ENCODE measurements around the gene TFRC.
"Not testable (repeated sequence)": the region's sequence is repeated elsewhere in the genome, so short reads cannot be mapped to it uniquely, and the experiment has no call there.

The TFRC gene

DNA sequence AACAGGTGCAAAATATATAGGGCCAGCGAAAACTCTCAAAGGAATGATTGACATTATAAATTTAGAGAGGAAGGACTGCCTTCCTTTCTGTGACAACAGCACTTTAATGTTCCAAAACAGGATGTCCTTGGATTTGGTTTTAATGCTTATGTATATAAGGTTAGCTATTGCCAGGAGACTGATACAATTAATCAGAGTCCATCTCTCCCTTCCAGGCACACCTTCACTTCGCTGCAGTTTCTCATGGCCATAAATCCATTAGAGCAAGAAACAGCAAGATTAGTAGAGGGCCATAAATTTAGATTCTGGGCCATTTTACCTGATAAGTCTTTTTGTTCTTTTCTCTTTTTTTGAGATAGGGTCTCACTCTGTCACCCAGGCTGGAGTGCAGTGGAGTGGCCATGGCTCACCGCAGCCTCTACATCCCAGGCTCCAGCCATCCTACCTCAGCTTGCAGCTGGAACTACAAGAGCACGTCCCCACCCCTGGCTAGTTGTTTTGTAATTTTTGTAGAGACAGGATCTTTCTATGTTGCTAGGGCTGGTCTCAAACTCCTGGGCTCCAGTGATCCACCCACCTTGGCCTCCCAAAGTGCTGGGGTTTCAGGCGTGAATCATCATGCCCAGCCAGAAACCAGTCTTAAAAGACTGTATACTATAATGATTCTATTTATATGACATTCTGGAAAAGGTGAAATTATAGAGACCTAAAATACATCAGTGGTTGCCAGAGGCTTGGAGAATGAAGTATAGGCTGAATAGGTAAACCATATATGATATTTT lies 15.7 kb upstream of the TFRC start:
- Mint-ChIP-seq H3K27ac (no peak overlapping the region), H3K36me3 (no peaks in the 10 kb centered on the region), H3K4me3 (no peak overlapping the region), H3K4me1 (peaks cover 15% of the 10 kb centered on the region), H3K9me3 (no peaks in the 10 kb centered on the region)
- no peak for ATAC-seq
- no peak for DNase-seq (ENCODE audit: low spot score in 2 of 2)

DNA sequence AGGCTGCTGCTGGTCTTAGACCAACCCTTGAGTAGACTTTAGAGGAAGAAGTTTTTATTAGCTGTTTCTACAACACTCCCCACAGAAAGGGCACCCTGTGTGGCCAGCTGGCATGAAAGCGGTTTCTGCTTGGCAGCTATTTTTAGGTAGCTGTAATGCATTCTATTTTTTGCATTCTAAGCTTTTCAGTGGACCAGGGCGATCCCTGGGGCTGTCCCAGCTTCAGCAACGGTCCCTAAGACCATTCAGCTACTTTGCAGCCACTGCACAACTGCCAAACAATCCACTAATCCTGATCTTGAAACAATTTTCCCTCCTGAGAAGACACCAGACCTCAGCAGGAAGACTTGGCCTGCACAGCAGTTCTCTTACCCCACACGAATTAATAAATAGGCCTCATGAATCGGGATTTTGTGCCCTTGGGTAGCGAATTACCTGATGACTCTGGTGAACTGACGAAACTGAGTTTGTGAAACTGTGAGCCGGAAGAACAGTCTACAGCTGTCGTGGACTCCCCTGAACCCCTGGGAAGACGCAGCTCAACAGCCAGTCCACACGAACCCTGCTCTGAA lies 14.6 kb upstream of the TFRC start:
- no peaks in the 10 kb centered on the region for H3K36me3 Mint-ChIP-seq
- no peak for DNase-seq (ENCODE audit: low spot score in 2 of 2)
- H3K4me1 Mint-ChIP-seq: peaks cover 15% of the 10 kb centered on the region
- ATAC-seq: no peak
- no peak overlapping the region for H3K27ac Mint-ChIP-seq
- no peak overlapping the region for H3K4me3 Mint-ChIP-seq
- no peaks in the 10 kb centered on the region for H3K9me3 Mint-ChIP-seq

DNA sequence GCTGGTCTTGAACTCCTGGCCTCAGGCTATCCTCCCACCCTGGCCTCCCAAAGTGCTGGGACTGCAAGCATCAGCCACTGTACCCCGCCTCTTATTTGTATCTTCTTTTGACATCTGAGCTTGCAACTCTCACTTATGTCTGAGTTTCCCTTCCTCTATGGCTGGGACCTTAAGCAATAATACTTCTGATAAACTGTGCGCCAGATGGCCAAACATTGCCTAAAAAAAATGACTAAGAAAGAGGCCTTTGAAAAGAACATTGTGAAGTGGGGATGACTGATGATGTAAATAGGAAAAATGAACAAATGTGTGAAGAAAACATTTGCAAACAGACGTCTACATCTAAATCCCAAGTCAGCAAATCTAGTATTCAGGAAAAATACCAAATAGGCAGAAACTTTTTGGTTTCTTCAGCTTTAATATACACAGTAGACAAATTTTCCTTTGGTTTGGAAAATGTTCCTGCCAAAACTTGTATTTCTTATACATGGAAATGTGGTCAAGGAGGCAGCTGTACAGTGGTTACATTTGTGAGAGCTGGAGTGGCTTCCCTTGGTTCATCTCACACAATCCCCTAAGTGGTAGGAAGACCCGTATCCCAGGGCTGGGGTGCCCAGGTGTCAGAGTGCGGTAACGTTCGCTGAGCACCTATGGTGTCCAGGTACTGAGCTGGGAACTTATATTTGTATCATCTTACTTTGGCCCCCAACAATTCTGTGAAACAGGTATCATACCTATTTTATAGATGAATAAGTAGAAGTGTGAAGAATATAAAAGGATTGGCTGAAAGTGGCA lies 11.6 kb upstream of the TFRC start:
- Mint-ChIP-seq H3K9me3 (no peaks in the 10 kb centered on the region), H3K36me3 (no peaks in the 10 kb centered on the region), H3K4me3 (no peak overlapping the region), H3K4me1 (peaks cover 11% of the 10 kb centered on the region), H3K27ac (no peak overlapping the region)
- DNase-seq (ENCODE audit: low spot score in 2 of 2) (no peak), ATAC-seq (no peak)

DNA sequence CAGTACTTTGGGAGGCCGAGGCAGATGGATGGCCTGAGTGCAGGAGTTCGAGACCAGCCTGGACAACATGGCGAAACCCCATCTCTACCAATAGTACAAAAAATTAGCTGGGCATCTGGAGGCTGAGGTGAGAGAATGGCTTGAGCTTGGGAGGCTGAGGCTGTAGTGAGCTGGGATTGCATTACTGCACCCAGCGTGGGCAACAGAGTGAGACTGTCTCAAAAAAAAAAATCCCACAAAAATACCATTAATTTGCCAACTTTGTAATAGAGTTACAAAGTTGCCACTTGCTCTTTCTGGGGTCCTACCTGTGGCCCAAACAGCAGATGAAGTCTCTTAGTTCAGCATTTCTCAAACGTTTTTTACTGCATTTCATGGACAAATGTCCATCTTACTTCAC lies 6.0 kb upstream of the TFRC start:
- Mint-ChIP-seq H3K36me3 (no peaks in the 10 kb centered on the region), H3K4me1 (peaks cover 2% of the 10 kb centered on the region), H3K27ac (no peak overlapping the region), H3K9me3 (no peaks in the 10 kb centered on the region), H3K4me3 (no peak overlapping the region)
- ATAC-seq: no peak
- no peak for DNase-seq (ENCODE audit: low spot score in 2 of 2)

DNA sequence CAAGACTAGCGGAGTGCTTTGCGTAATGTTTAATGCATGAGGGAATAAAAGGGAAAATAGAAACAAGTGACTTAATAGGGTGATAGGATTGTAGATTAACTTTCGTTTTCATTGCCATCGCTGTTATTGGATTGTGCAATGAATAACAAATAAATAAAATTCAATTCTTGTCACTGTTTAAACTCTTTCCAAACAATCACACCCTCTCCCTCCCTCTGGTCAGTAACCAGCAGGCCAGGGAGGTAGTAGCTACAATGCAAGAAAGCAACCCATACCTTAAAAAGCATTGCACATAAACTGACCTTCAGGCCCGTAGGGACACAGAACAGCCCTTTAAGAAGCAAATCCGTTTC lies 705 bp upstream of the TFRC start:
- peaks cover 49% of the 10 kb centered on the region for H3K36me3 Mint-ChIP-seq
- H3K4me3 Mint-ChIP-seq: peak overlapping the region; percentile 89
- DNase-seq (ENCODE audit: low spot score in 2 of 2) (no peak), ATAC-seq (no peak)
- no peaks in the 10 kb centered on the region for H3K9me3 Mint-ChIP-seq
- H3K4me1 Mint-ChIP-seq: peaks cover 34% of the 10 kb centered on the region
- H3K27ac Mint-ChIP-seq: peak overlapping the region; percentile 96

DNA sequence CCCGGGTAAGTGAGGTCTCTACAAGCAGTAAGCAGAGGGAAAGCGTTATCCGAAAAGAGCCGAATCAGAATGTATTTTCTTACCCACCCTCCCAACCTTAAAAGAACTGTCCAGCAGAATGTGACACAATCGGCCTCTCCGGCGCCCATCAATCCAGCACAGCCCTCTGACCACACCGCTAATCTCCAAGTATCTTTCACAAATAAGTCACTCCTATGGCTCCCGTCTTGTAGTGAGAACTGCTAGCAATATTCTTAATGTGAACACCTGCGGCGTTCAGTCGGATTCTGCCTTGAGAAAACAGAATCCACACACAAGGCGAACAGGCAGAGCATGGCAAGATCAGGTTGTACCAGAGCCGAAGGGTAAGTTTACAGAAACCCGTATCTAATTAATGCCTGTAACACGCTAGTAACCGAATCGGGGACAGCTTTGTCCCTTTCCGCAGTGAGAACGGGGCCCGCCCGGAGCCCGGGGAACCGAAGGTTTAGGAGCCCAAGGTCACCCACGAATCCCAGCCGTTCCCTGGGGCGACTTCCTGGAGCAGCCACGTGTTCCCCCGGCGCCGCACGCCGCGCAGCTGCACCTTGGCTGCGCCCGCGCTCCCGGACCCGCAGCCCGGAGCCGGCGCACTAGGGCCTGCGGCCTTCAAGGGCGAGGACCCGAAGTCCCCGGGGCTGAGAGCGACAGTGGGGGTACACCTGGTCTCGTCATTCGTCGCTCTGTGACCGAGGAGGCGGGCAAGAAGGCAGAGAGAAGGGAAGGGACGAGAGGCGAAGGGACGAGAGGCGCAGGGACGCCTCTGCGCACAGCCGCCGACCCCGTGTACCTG lies 672 bp downstream of the TFRC start:
- H3K36me3 Mint-ChIP-seq: peaks cover 63% of the 10 kb centered on the region
- peaks cover 43% of the 10 kb centered on the region for H3K4me1 Mint-ChIP-seq
- ATAC-seq: peak; percentile 70

GRCh38 chr3:196080101-196080846 lies 1.6 kb downstream of the TFRC start:
- H3K4me1 Mint-ChIP-seq: peaks cover 43% of the 10 kb centered on the region
- H3K4me3 Mint-ChIP-seq: peak overlapping the region; percentile 89
- peak overlapping the region; percentile 96 for H3K27ac Mint-ChIP-seq

More for the DNA sequence above, 672 bp downstream of the TFRC start:
- Mint-ChIP-seq H3K4me3 (peak overlapping the region; percentile 89), H3K9me3 (no peaks in the 10 kb centered on the region), H3K27ac (peak overlapping the region; percentile 96)
- DNase-seq (ENCODE audit: low spot score in 2 of 2): peak; percentile 44 to 80

GRCh38 chr3:196079682-196080081 lies 2.2 kb downstream of the TFRC start:
- DNase-seq (ENCODE audit: low spot score in 2 of 2) (no peak), ATAC-seq (no peak)
- Mint-ChIP-seq H3K36me3 (peaks cover 78% of the 10 kb centered on the region), H3K9me3 (no peaks in the 10 kb centered on the region), H3K27ac (peak overlapping the region; percentile 96), H3K4me1 (peaks cover 43% of the 10 kb centered on the region), H3K4me3 (peak overlapping the region; percentile 89)

More at GRCh38 chr3:196080101-196080846, 1.6 kb downstream of the TFRC start:
- DNase-seq (ENCODE audit: low spot score in 2 of 2); ATAC-seq; H3K9me3 Mint-ChIP-seq: not testable (repeated sequence)
- H3K36me3 Mint-ChIP-seq: peaks cover 72% of the 10 kb centered on the region

DNA sequence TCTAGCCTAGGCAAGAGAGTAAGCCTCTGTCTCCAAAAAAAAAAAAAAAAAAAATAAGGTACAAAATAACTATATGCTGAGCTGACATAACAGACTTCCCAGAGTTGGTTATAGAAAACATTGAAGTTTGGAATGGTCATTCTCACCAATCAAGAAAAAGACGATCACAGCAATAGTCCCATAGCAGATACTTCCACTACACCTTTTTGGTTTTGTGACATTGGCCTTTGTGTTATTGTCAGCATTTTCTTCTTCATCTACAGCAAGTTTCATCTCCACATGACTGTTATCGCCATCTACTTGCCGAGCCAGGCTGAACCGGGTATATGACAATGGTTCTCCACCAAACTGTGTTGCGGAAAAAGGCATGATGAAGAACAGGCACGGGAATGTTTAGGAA lies 6.9 kb downstream of the TFRC start:
- H3K27ac Mint-ChIP-seq: no peak overlapping the region
- peaks cover 100% of the 10 kb centered on the region for H3K36me3 Mint-ChIP-seq
- DNase-seq (ENCODE audit: low spot score in 2 of 2): no peak
- H3K9me3 Mint-ChIP-seq: no peaks in the 10 kb centered on the region
- no peak for ATAC-seq
- no peak overlapping the region for H3K4me3 Mint-ChIP-seq
- peaks cover 33% of the 10 kb centered on the region for H3K4me1 Mint-ChIP-seq

- H3K4me3 Mint-ChIP-seq: no peak overlapping the region
Measured at GRCh38 chr3:196073255-196073753, 8.6 kb downstream of the TFRC start.

DNA sequence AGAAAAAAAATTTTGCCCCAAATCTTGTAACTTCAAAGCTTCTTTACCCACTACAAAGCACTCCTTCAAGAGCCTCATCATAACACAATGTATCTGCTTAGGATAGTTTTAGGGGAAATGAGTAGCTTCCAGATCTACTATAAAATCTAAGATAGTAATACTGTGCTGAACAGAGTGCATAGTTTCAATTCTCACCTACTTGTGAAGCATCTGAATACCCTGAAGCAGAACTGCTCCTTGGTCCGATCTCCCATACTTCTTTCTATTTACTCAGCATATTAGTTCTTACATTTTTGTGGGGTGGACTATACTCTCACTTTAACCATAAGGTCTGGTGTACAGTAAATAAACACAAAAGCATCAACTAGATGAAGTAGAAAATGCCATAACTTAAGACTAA lies 9.6 kb downstream of the TFRC start:
- Mint-ChIP-seq H3K9me3 (no peaks in the 10 kb centered on the region), H3K36me3 (peaks cover 100% of the 10 kb centered on the region), H3K27ac (no peak overlapping the region), H3K4me3 (no peak overlapping the region), H3K4me1 (peaks cover 12% of the 10 kb centered on the region)
- DNase-seq (ENCODE audit: low spot score in 2 of 2) (no peak), ATAC-seq (no peak)

More at GRCh38 chr3:196073255-196073753, 8.6 kb downstream of the TFRC start:
- peak; percentile 37 to 74 for DNase-seq (ENCODE audit: low spot score in 2 of 2)
- peaks cover 20% of the 10 kb centered on the region for H3K4me1 Mint-ChIP-seq
- no peaks in the 10 kb centered on the region for H3K9me3 Mint-ChIP-seq
- ATAC-seq: peak; percentile 97
- no peak overlapping the region for H3K27ac Mint-ChIP-seq
- H3K36me3 Mint-ChIP-seq: peaks cover 100% of the 10 kb centered on the region

DNA sequence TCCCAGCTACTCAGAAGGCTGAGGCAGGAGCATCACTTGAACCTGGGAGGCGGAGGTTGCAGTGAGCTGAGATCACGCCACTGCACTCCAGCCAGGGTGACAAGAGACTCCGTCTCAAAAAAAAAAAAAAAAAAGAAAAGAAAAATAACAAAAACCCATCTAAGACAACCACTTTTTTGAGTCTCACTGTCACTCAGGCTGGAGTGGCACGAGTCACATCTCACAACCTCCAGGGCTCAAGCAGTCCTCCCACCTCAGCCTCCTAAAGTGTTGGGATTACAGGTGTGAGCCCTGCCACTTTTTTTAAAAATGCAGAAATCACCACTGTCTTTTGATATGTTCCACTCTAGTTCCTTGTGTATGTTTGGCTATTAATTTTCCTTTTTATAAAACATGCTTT lies 13.1 kb downstream of the TFRC start:
- not testable (repeated sequence) for H3K4me3 Mint-ChIP-seq; DNase-seq (ENCODE audit: low spot score in 2 of 2); ATAC-seq; H3K27ac Mint-ChIP-seq; H3K9me3 Mint-ChIP-seq
- H3K36me3 Mint-ChIP-seq: peaks cover 100% of the 10 kb centered on the region
- H3K4me1 Mint-ChIP-seq: peaks cover 12% of the 10 kb centered on the region

GRCh38 chr3:196067439-196067838 lies 14.5 kb downstream of the TFRC start:
- ATAC-seq: no peak
- H3K9me3 Mint-ChIP-seq: no peaks in the 10 kb centered on the region
- peaks cover 100% of the 10 kb centered on the region for H3K36me3 Mint-ChIP-seq
- peaks cover 14% of the 10 kb centered on the region for H3K4me1 Mint-ChIP-seq
- no peak overlapping the region for H3K4me3 Mint-ChIP-seq
- no peak for DNase-seq (ENCODE audit: low spot score in 2 of 2)
- H3K27ac Mint-ChIP-seq: no peak overlapping the region

DNA sequence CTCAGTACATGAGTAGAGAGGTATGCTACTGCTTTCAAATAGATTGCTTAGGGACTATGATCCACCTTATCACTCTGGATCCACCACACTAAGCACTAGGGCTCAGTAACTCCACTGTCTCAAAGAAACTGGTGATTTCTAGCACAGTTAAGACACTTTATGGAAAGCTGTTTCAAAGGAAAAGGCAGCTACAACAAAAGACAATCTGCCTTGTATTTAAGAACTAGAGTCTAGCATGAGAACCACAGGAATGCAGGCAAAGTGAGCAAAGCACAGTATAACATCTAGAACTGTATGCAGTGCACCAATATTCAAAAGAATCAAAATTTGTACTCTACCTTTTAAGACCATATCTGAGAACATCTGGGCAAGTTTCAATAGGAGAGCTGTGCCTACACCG lies 17.9 kb downstream of the TFRC start:
- peaks cover 100% of the 10 kb centered on the region for H3K36me3 Mint-ChIP-seq

More for the DNA sequence above, 17.9 kb downstream of the TFRC start:
- no peak overlapping the region for H3K4me3 Mint-ChIP-seq
- DNase-seq (ENCODE audit: low spot score in 2 of 2): no peak
- H3K9me3 Mint-ChIP-seq: no peaks in the 10 kb centered on the region
- H3K4me1 Mint-ChIP-seq: peaks cover 14% of the 10 kb centered on the region
- no peak for ATAC-seq
- peak overlapping the region; percentile 69 for H3K27ac Mint-ChIP-seq
